Transverse colon (tissue), 4 donors: Measurements from ENCODE around the gene RAMP3.

ENCODE experiments used
- CTCF ChIP-seq, 5 experiments: fragments of 200-600 bp in 3 of 5; fragments of 450-650 bp in 2 of 5; sonication (generic) in 3 of 5; IDR thresholded peaks; 1 replicate in 2 of 5; 2 replicates in 3 of 5; pipeline ENCODE4 v1.5.1; 2016 to 2017; ENCODE audit warnings: antibody characterized with exemption in 5 of 5, inconsistent platforms in 3 of 5, mild to moderate bottlenecking in 2 of 5, moderate library complexity in 1 of 5
- POLR2A ChIP-seq: fragments of 450-650 bp; IDR thresholded peaks from one replicate; pipeline ENCODE4 v1.6.1; 2016; ENCODE audit warnings: antibody characterized with exemption, mild to moderate bottlenecking, moderate library complexity
- POLR2AphosphoS5 ChIP-seq, 3 donors: sonication (generic); formaldehyde crosslinking; IDR thresholded peaks; one replicate each; pipeline ENCODE4 v1.6.1; 2016; ENCODE audit warnings: antibody characterized with exemption in 3 of 3

- TF ChIP-seq CTCF (IDR thresholded peaks at IDR 0.05) (no peak), POLR2AphosphoS5 (IDR thresholded peaks at IDR 0.05) (no peak), POLR2A (no peak)
Measured at GRCh38 chr7:45130910-45131309, 26.7 kb upstream of the RAMP3 start.
